Skeletal muscle tissue (tissue), 4 donors: ENCODE results near the gene MREG. TPM values are rescaled to one million over a fixed set of nuclear protein-coding genes. Genes with fewer than 3 reads are reported as not detected.
"Not testable (repeated sequence)": the region's sequence is repeated elsewhere in the genome, so short reads cannot be mapped to it uniquely, and the experiment has no call there.

Experiments used
- H3K27ac ChIP-seq: one replicate; pipeline ENCODE4 v1.7.0; 2013; ENCODE audit warnings: mild to moderate bottlenecking, low read depth, low read length, inconsistent platforms
- H3K27me3 ChIP-seq, 3 donors: one replicate each; pipeline ENCODE4 v1.7.0; 2013; ENCODE audit warnings: low read length in 3 of 3; ENCODE audit not compliant: control insufficient read depth in 3 of 3, insufficient read depth in 3 of 3
- H3K36me3 ChIP-seq, 3 donors: one replicate each; pipeline ENCODE4 v1.7.0; 2013; ENCODE audit warnings: low read length in 3 of 3; ENCODE audit not compliant: control insufficient read depth in 3 of 3, insufficient read depth in 3 of 3
- H3K4me1 ChIP-seq, 3 donors: one replicate each; pipeline ENCODE4 v1.7.0; 2013; ENCODE audit warnings: low read length in 3 of 3, mild to moderate bottlenecking in 3 of 3; ENCODE audit not compliant: control insufficient read depth in 3 of 3, insufficient read depth in 3 of 3
- H3K4me3 ChIP-seq, 3 donors: one replicate each; pipeline ENCODE4 v1.7.0; 2013; ENCODE audit warnings: low read length in 3 of 3
- H3K9ac ChIP-seq, 3 donors: one replicate each; pipeline ENCODE4 v1.7.0; 2013; ENCODE audit warnings: low read length in 3 of 3, mild to moderate bottlenecking in 3 of 3, moderate library complexity in 2 of 3, low read depth in 1 of 3
- H3K9me3 ChIP-seq, 3 donors: one replicate each; pipeline ENCODE4 v1.7.0; 2013; ENCODE audit warnings: low read length in 3 of 3; ENCODE audit not compliant: control insufficient read depth in 3 of 3
- total RNA-seq: library from RNA; depleted of rRNA; stranded (reverse); fragments of >200 nt; gene quantifications from one replicate; pipeline ENCODE4 v1.2.3, GENCODE V29; 2014
- donor health status: Osteomylitis.

MREG gene
- total RNA-seq, 1 donor from 2014 or later, result 0.52 TPM

GRCh38 chr2:215998636-215999035, 14.7 kb downstream of the MREG start:
- no peak overlapping the region for H3K27ac ChIP-seq
- no peaks in the 10 kb centered on the region for H3K27me3 ChIP-seq
- H3K4me1 ChIP-seq, result peaks cover 0 to 3% (median 0%) of the 10 kb centered on the region in 3 donors
- no peaks in the 10 kb centered on the region for H3K9me3 ChIP-seq
- H3K9ac ChIP-seq, result no peak overlapping the region
- H3K36me3 ChIP-seq, result peaks cover 0 to 2% (median 2%) of the 10 kb centered on the region in 3 donors
- H3K4me3 ChIP-seq, result no peak overlapping the region

- Histone ChIP-seq H3K9ac (no peak overlapping the region), H3K4me3 (no peak overlapping the region), H3K36me3 (peaks cover 0 to 2% (median 2%) of the 10 kb centered on the region in 3 donors), H3K27me3 (no peaks in the 10 kb centered on the region), H3K27ac (no peak overlapping the region), H3K4me1 (peaks cover 0 to 3% (median 0%) of the 10 kb centered on the region in 3 donors), H3K9me3 (no peaks in the 10 kb centered on the region)
Measured at GRCh38 chr2:215997219-215997618, 16.1 kb downstream of the MREG start.

DNA sequence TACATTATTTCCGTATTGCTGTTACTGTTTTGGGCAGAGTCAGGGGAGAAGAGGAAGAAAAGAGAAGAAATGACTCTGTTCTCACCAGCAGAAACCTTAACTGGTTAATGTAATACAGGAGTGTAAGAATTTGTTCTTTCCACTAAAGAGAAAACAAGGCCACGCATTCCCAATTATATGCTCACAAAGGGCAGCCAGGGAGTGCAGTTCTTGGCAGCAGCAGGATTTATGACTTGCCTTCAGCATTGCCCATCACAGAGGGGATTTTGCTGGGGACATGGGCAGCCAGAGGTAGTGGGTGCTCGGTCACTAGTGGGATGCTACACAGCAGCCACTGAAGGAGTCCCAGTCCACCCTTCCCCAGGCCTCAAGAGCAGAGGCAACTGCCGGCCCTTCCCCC, 18.4 kb downstream of the MREG start:
- H3K36me3 ChIP-seq, result peaks cover 0 to 2% (median 2%) of the 10 kb centered on the region in 3 donors
- H3K9me3 ChIP-seq, result no peaks in the 10 kb centered on the region
- no peak overlapping the region for H3K9ac ChIP-seq
- H3K27me3 ChIP-seq, result no peaks in the 10 kb centered on the region
- no peaks in the 10 kb centered on the region for H3K4me1 ChIP-seq
- H3K4me3 ChIP-seq, result no peak overlapping the region
- no peak overlapping the region for H3K27ac ChIP-seq

GRCh38 chr2:215988556-215989207, 24.7 kb downstream of the MREG start:
- H3K27me3 ChIP-seq, H3K27ac ChIP-seq, H3K4me3 ChIP-seq, H3K9ac ChIP-seq, H3K9me3 ChIP-seq, H3K4me1 ChIP-seq, H3K36me3 ChIP-seq: not testable (repeated sequence)

DNA sequence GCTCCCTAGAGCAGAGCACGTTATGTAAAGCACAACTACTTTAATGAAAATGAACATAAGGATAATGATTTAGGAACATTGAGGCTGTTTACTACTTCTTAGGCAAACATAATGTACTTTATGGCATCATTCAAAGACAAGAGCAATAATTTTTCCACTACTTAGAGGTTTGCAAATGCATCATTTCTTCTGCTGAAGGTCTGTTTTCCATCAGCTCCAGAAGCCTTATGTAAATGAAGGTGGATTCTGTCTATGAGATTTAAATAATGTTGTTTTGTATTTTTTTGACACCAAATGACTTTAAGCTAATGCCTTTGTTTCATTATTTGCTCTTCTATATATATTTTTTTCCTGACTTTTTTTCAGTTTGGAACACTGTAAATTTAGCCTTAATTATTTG, 28.1 kb downstream of the MREG start:
- no peaks in the 10 kb centered on the region for H3K9me3 ChIP-seq
- H3K36me3 ChIP-seq, result no peaks in the 10 kb centered on the region
- H3K4me3 ChIP-seq, result no peak overlapping the region
- H3K4me1 ChIP-seq, result no peaks in the 10 kb centered on the region
- no peaks in the 10 kb centered on the region for H3K27me3 ChIP-seq
- no peak overlapping the region for H3K9ac ChIP-seq
- H3K27ac ChIP-seq, result no peak overlapping the region

DNA sequence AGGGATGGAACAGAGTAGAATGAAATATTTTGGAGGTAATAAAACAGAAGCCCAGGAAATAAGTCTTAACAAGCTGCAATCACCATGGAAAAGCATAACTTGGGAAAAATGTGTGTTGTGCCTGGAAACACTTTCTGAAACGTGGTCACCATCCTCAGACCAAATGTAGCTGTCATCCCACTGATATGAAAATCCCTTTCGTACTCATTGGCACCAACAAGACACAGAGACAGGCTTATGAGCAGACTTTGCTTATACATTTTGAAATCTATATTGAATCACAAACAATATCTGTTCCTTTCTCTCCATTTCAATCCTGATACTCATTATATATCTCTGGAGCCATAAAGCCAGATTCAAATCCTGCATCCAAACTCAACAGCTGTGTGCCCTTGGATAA, 28.7 kb downstream of the MREG start:
- Histone ChIP-seq H3K27me3 (no peaks in the 10 kb centered on the region), H3K4me1 (no peaks in the 10 kb centered on the region), H3K9me3 (no peaks in the 10 kb centered on the region), H3K4me3 (no peak overlapping the region), H3K9ac (no peak overlapping the region), H3K27ac (no peak overlapping the region), H3K36me3 (no peaks in the 10 kb centered on the region)

- Histone ChIP-seq H3K36me3 (no peaks in the 10 kb centered on the region), H3K27me3 (no peaks in the 10 kb centered on the region), H3K9me3 (no peaks in the 10 kb centered on the region), H3K4me3 (no peak overlapping the region), H3K27ac (no peak overlapping the region), H3K4me1 (no peaks in the 10 kb centered on the region), H3K9ac (no peak overlapping the region)
Measured at GRCh38 chr2:215983581-215984351, 29.6 kb downstream of the MREG start.

DNA sequence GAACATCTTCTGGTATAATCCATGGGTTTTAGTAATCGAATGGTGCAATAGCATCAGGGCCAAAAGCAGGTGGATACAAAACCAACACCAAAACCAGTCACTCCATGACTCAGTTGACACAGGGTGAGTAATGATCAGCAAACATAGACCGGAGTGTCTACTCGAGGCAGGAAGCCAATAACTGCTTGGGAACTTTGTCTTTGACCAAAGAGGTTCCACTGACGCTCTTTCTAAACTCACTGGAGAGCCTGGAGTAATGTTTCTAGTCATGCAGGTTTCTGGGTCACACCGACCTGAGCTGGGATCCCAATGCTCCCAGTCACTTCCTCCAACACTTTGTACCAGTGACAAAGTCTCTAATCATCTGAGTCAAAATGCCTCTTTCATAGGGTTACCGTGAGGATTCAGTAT, 30.9 kb downstream of the MREG start:
- H3K27me3 ChIP-seq, result no peaks in the 10 kb centered on the region
- no peaks in the 10 kb centered on the region for H3K9me3 ChIP-seq
- H3K4me3 ChIP-seq, result no peak overlapping the region
- no peak overlapping the region for H3K27ac ChIP-seq
- no peak overlapping the region for H3K9ac ChIP-seq
- H3K36me3 ChIP-seq, result no peaks in the 10 kb centered on the region
- H3K4me1 ChIP-seq, result no peaks in the 10 kb centered on the region

DNA sequence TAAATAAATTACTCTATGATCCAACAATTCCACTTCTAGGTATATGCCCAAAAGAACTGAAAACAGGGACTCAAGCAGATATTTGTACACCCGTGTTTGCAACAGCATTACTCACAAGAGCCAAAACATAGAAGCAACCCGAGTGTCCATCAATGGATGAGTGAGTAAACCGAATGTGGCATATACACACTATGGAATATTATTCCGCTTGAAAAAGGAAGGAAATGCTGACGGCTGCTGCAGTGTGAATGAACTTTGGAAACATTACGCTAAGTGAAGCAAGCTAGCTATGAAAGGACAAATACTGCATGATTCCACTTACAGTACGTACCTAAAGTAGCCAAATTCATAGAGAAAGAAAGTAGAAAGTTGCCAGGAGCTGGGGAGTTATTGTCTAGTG, 32.2 kb downstream of the MREG start:
- no peaks in the 10 kb centered on the region for H3K9me3 ChIP-seq
- H3K36me3 ChIP-seq, result no peaks in the 10 kb centered on the region
- H3K27ac ChIP-seq, result no peak overlapping the region
- H3K4me3 ChIP-seq, result no peak overlapping the region
- no peak overlapping the region for H3K9ac ChIP-seq
- no peaks in the 10 kb centered on the region for H3K4me1 ChIP-seq
- H3K27me3 ChIP-seq, result no peaks in the 10 kb centered on the region

GRCh38 chr2:215979620-215980019, 33.7 kb downstream of the MREG start:
- Histone ChIP-seq H3K27ac (no peak overlapping the region), H3K9me3 (no peaks in the 10 kb centered on the region), H3K9ac (no peak overlapping the region), H3K4me3 (no peak overlapping the region), H3K4me1 (peaks cover 0 to under 1% (median 0%) of the 10 kb centered on the region in 3 donors), H3K27me3 (no peaks in the 10 kb centered on the region), H3K36me3 (no peaks in the 10 kb centered on the region)
